Activated CD8-positive, alpha-beta memory T cell treated with anti-CD3 and anti-CD28 coated beads, Interleukin-2, amount 50 U/mL, for 4 hours (primary cell): ENCODE results near the gene RAX2.
"Not testable (repeated sequence)": the region's sequence is repeated elsewhere in the genome, so short reads cannot be mapped to it uniquely, and the experiment has no call there.

ENCODE experiments used
- DNase-seq: peaks from one replicate; pipeline ENCODE4 v3.0.0-alpha.2; 2020

Gene RAX2

DNA sequence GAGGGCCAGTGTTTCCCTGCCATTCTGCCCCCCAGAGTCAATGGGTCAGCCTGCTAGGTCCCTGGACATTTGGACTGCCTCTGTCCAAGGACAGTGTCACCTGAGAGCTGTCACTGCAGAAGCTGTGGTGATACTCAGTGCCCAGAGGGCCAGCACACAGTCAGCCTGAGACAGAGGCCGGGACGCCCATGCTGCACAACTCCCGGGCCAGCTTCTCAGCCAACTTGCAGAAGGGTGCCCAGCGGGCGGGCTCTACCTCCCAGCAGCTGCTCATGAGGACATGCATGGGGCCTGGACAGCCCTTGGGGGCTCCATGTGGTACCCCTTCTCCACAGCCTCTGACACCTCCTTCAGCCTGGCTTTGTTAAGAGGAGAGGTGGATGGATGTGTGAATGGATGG lies 3.8 kb upstream of the RAX2 start:
- no peak for DNase-seq

DNA sequence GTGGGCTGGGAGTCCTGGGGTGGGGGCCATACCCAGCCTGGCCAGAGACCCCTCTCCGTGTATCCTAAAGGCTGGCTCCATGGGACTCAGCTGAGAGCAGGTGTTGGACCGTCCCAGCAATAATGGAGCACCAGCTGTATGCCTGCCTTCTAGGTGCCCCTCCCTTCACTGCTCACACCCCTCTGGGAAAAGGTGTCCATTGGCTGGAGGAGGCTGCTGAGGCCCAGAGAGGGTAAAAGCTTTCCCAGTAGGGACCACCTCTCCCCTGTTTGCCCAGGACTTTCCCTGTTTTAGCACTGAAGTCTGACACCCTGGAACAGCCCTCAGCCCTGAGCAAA lies 3.3 kb upstream of the RAX2 start:
- DNase-seq = no peak

DNA sequence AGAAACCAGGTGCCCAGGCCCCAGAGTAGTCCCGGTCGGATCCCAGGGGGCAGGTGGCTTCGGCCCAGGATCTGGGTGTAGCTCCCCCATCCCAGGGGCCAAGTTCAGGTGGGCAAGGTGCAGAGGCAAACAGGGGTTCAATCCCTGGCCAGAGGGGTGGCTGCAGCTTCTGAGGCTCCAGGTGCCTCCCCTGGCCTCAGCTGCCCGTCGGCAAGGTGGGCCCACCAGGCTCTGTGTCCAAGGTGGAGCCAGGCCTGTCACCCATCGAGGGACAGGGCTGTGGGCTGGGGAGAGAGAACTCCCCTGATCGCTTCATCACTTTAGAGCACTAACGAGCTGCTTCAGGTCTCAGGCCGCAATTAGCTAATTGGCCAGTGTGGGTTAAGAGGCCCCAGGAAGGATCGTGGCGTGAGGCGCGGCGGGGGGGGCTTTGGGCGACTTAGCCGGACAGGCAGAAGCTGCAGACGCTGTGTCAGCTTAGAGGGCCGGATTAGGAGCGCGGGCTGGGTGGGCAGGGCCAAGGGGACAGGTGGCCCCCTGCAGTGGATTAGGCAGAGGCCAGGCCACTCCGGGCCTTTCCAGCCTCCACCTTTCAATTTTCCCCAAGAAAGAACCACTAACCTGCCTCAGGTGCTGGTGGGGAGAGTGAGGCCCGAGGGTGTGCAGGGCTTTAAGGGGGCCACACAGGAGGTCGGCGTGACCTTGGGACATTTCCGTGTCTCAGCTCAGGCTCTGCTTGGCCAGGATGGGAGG lies 2.8 kb upstream of the RAX2 start:
- DNase-seq = no peak

DNA sequence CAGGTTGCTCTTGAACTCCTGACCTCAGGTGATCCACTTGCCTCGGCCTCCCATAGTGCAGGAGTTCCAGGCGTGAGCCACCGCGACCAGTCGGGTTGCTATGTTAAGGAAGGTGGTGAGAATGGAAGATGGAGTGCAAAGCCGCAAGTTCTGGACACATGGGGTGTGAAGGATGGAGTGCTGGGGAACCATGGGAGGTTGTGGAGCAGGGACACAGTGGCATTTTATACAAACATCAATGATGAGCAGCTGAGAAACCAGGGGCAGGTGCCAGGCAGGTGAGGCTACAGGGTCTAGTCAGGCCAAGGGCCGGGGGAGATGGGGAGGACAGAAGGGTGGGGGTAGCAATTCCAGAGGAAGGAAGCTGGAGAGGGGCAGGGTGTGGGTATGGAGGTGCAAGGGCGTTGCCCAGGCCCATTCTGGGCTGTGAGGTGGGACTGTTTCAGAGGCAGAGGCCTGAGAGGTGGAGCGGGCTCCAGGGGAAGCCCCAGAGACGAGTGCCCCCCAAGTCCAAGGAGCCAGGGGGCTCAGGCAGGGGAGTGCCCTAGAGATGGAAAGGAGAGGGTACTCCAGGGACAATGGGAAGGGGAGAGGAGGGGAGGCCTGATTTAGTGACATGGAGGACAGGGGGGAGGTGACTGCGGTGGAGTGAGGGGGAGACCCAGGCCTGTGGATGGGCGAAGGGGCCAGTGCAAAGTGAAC lies 1.9 kb upstream of the RAX2 start:
- DNase-seq = no peak

DNA sequence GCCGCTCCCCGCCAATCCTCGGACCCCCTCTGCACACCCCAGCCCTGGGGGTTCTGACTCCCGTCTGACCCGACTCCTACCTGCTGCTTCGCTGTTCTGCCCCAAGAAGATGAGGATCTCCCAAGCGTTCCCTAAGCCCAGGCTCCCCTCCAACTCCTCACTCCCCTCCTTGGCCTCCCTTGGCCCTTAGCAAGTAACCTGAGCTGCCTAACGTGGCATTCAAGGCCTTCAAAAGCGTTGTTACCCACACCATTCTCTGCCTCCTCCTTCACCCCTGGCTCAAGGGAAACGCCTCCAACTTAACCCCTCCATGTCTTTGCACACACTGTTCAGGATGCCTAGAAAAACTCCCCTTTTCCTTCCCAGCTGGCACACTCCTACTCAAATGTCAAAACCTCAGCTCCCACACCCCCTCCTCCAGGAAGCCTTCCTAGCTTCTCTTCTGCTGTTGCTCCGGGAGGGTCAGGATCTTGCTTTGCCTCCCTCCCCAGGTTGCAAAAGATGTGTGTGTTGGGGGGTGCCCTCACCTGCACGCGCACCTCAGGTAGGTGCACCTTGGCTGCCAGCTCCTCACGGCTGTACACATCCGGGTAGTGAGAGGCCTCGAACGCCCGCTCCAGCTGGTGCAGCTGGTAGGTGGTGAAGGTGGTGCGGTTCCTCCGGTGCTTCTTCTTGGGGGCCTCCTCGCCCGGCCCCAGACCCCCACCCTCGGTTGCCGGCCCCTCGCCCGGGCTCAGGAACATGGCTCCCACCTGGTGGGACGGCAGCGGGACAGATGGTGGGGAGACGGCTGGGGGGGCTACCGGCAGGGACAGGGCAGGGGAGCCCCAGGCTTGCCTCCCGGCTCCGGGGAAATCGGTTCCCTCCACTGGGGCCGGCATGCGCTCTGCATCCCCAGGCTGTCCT lies 775 bp downstream of the RAX2 start:
- DNase-seq = no peak

DNA sequence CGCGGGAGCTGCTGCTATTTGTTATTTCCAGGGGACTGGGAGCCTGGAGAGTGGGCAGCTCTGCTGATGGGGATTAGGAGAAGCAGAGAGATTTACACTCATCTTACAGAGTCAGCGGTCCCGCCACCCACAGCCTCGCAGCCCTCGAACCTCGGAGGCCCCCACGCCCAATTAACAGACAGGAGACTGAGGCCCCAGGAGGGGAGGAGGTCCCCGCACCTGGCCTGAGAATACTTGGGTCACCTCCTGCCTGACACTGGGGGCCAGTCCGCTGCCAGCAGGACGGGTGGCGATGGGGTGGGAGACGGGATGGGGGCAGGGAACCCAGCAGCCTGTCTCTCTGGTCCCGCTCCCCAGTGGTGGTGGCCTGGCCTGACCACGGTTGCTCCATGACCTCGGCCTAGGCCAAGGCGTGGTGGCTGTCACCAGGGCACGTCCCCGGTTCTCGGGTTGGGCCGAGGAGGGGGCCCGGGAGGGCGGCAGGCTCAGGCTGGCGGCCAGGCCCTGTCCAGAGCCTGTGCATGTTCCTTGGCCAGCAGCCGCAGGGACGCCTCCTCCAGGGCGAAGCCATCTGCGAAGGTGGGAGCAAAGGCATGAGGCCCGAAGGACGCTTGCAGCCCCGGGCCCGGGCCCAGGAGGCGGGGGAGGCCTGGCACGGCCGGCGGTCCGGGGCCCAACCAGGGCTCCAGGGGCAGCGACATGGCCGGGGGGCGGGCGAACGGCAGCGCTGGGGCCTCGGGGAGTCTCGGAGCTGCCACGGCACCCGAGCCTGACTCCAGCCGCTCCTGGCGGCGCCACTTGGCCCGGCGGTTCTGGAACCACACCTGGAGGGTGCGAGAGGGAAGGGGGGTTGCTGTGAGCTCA lies 1.7 kb downstream of the RAX2 start:
- DNase-seq = no peak

DNA sequence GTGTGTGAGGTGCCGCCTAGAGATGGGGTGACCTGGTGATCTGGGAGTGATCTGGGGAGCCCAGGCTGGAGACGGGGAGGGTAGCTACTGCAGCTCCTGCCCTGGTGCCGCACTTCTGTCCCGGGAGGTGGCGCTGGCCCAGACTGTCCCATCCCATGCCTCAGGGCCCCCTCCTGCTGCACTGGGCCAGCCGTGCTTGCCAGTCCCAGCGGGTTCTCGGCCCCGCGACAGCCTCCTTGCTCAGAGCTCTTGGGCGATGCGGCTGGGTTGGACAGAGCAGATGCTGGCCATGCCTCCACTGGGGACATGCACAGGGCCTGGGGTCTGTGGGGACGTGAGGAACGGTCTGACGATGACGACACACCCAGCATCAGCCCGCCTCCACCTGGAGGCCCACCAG lies 2.5 kb downstream of the RAX2 start:
- no peak for DNase-seq

DNA sequence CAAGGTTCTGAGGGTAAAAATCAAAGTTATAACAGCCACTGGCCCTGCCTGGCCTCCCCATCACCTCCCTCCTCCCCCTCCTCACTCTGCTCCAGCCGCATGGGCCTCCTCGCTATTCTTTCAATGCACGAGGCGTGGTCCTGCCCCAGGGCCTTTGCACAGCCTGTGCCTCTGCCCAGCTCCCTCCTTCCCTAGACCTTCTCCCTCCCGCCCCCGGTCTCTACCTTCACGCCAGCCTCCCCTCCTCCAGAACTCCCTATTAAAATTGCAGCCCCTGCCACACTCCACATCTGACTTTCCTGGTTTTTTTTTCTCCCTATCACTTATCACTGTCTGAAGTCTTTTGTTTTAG lies 3.3 kb downstream of the RAX2 start:
- no peak for DNase-seq

DNA sequence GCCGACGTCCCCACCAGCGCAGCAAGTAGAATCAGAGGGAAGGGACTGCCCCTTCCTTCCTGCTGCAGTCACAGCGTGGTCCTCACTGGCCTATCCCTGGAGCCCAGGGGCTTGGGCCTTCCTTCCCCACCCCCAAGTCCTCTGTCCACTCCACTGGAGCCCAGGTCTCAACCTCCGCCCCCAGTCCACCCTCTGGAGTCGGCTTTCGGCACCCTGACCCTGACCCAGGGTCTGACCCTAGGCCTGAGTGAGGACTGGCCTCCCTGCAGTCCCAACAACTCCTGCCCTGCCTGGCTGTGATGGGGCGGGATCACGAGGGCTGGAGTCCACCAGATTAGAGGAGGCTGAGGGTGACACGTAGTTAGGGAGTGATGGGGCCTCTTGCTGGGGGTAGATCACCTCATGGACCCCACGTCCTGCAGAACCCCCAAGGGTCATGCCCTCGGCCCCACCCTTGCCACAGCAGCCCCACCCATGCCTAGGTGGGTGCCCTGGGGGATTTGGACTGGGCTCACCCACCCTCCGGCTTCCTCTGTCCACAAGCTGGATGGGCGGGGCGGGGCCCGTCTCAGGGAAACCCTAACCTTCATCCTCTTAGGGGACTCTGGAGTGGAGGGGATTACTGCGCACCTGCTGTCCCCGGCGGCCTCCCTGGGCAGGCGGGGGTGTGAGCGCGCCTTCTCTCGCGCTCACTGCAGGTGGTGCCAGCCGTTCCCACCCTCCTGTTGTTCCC lies 3.8 kb downstream of the RAX2 start:
- no peak for DNase-seq

DNA sequence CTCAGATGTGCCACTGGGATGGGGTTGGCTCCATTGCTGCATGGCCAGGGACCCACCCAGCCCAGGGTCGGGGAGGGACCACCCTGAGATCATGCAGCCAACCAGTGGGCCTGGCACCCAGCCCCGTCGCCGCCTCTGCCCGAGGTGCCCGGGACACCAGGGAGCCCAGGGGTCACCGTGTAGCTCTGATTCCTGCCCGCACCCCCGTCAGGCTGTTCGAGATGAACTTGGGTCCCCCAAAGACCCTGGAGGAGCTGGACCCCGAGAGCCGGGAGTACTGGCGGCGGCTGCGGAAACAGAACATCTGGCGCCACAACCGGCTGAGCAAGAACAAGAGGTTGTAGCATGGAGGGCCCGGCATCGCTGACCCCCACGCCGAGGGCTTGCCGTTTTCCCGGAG lies 5.0 kb downstream of the RAX2 start:
- no peak for DNase-seq

DNA sequence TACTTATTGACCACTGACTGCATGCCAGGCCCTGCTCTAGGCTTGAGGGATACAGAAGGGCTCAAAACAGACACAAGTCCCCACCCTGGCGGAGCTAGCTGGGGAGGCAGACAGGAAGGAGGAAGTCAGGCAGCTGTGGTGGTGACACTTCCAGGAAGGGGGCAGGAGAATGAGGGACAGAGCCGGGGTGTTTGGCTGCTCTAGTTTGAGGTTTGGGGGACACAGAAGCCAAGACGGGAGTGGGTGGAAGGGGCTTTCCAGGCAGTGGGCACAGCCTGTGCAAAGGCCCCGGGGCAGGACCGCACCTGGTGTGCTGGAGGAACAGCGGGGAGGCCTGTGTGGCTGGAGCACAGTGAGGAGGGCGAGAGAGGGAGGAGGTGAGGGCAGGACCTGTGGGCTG lies 5.5 kb downstream of the RAX2 start:
- no peak for DNase-seq

DNA sequence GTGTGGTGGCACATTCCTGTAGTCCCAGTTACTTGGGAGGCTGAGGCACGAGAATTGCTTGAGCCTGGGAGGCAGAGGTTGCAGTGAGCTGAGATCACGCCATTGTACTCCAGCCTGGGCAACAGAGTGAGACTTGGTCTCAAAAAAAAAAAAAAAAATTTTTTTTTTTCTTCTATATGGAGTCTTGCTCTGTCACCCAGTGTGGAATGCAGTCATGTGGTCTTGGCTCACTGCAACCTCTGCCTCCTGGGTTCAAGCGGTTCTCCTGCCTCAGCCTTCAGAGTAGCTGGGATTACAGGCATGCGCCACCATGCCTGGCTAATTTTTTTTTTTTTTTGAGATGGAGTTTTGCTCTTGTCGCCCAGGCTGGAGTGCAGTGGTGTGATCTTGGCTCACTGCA lies 6.3 kb downstream of the RAX2 start:
- DNase-seq = not testable (repeated sequence)

DNA sequence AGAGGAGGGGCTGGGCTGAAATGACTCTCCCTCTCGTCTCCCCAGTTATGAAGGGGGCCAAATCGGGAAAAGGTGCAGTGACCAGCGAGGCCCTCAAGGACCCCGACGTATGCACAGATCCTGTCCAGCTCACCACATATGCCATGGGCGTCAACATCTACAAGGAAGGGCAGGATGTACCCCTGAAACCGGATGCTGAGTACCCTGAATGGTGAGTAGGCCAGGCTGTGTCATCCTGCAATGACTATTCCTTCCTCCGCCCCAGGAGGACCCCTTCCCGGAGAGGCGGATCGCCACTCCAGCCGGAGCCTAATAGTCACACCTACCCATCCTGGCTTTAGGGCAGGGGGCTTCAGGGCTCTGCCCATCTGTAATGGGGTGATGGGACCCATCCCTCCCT lies 6.9 kb downstream of the RAX2 start:
- DNase-seq = no peak

DNA sequence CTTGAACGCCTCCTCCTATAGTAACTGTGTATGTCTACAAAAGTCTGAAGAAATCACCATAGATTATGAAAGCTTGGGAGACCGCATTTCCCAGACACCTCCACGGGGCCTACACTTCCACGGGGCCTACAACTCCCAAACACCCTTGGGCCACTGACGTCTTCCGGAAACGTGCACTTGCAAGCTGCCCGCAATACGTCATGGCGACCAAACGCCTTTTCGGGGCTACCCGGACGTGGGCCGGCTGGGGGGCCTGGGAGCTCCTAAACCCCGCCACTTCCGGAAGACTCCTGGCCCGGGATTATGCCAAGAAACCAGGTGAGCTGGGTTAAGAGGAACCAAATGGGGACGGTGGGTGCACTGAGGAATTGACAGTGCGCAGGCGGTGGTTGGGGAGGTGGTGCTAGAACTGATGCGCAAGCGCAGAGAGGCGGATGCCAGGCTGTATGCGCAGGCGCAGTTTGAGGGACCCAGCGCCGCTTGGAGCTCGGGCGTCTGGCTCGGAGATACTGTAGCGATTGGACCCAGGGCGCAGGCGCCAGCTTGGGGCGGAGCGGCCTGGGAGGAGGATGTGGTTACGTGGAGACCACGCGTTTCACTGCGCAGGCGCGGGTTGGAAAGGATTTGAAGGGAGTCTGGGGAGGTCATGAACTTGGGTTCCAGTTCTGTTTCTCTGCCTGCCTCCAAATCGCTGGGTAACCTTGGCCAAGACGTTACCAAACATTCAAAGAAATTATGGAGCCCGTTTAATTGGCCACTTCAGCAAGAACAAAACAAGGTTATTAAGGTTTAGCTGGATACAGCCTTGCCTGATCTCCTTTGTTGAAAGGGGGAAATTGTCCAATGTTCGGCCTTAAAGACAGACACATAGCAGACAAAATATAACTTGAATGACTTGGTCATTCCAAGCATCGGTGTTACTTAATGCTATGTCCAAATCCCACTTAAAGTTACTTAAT lies 9.2 kb downstream of the RAX2 start, which contains the start of gene MRPL54:
TSS of gene MRPL54 (plus strand) at position 182 of the 959 bp plus-strand sequence. CDS start at position 201, 19 bp downstream.
- peak; percentile 98 for DNase-seq

DNA sequence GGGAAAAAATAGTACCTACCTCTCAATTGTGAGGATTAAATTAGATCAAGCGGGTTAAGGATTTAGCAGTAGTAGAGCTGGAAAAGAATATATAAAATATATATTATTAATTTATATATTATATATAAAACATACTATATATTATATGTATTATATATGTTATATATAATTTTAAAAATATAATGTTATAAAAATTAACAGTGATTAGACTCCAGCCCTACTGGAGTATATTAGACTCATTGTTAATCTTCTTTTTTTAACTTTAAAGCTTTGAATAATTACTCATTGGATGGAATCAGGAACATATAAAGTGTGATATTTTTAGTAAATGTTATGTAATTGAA lies 9.9 kb downstream of the RAX2 start:
- DNase-seq = no peak

DNA sequence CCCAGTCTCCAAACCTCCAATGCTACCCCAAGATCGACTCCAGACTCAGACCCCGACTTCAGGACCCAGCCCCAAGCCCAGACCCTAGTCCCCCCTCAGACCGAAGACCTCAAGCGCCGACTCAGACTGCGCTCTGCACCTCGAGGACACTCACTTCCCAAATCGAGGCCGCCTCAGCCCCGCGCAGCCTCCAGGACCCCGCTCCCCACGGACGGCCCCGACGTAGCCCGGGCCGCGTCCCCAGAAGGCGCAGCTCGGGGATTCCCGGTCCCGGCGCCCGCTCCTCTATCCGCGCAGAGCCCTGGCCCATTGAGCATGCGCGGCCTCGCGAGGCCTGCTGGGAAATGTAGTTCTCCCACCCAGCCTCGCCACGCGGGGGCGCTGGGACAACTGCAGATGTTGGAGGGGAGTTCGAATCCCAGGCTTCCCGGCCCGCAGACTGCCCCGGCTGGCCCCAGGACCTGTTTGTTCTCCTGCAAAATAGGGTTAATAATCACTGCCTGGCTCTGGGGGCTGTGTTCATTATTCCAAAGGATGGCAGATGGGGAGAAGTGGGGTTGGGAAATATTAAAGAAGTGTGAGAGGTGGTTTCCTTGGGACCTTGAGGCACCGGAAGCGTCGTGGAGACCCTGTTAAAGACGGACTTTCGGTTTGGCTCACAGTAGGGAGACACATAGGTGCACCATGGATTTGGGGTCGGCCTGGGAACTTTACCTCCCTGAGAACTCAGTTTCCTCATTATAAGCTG lies 10.5 kb downstream of the RAX2 start, which contains the start of gene APBA3:
TSS of gene APBA3 (minus strand) at position 311 of the 748 bp plus-strand sequence. CDS start 1,428 bp downstream, outside the sequence.
- peak; percentile 96 for DNase-seq

DNA sequence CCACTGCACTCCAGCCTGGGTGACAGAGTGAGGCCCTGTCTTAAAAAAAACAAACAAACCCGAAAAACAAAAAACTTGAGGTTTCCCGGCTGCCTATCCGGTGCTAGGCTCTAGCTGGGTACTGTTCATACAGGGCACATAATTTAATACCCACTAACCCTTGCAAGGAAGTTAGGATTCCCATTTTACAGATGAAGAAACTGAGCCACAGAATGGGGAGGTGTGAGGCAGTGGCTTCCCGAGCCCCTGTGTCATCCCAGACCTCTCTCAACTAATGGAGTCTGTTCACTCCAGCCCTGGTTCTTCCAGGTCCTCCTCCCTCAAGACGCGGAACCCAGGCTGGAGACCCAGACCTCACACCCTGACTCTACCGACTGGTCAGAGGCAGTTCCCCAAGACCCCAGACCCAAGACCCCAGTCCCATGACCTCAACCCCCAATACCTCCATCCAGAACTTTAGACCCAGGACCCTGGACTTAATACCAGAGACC lies 11.1 kb downstream of the RAX2 start:
- DNase-seq = no peak

DNA sequence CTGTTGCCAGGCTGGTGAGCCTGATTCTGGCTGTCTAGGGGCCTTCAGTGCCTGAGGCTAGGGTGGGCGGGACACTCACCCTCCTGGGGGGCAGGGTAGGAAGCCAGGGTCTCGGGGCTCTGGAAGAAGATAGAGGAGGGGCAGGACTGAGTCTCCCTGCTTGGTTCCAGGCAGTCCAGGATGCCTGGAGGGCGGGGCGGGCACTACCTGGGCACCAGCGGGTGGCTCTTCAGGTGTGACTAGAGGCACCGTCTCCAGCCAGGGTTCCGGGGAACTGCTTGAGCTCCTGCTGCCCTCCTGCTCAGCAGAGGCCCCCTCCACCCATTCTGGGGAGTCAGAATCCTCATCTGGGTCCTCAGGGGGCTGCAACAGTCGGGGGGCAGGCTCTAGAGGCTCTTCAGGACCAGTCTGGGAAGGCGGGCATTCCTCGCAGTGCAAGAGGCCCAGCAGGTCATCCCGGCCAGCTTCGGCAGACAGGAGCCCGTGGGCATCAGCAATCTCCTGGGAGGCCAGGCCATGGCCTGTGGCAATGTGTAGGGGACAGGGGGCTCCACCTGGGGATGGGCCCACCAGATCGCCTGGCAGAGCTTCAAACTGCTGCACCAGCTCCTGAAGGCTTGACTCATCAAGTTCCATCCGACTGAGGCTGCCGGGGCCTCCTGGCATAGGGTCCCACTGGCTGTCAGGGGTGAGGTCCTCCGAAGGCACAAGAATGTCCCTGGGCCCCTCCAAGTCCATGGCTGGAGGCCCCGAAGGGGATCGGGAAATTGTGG lies 12.4 kb downstream of the RAX2 start:
- no peak for DNase-seq

DNA sequence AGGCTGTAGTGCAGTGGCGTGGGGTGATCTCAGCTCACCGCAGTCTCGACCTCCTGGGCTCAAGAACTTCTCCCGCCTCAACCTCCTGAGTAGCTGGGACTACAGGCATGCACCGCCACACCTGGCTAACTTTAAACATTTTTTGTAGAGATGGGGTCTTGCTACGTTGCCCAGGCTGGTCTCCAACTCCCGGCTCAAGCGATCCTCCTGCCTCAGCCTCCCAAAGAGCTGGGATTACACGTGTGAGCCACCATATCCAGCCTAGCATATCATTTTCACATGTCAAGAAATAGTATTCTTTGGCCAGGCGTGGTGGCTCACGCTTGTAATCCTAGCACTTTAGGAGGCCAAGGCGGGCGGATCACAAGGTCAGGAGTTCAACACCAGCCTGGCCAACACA lies 13.7 kb downstream of the RAX2 start:
- DNase-seq = not testable (repeated sequence)
